ENCODE measurements around the gene SEC61A1. TPM values are rescaled to one million over a fixed set of nuclear protein-coding genes. Genes with fewer than 3 reads are reported as not detected.

SEC61A1 gene
- total RNA-seq, 1 donor from 2014 or later, result 296 TPM

- no peak for DNase-seq (ENCODE audit: low spot score)
- H3K27ac Mint-ChIP-seq (ENCODE audit: unreplicated experiment), result no peak overlapping the region
- H3K4me1 Mint-ChIP-seq (ENCODE audit: unreplicated experiment), result peaks cover 3% of the 10 kb centered on the region
- H3K27me3 Mint-ChIP-seq (ENCODE audit: unreplicated experiment), result peaks cover 1% of the 10 kb centered on the region
- no peaks in the 10 kb centered on the region for H3K9me3 Mint-ChIP-seq (ENCODE audit: unreplicated experiment)
- no peak for TF ChIP-seq CTCF (IDR thresholded peaks at IDR 0.05; ENCODE audit: unreplicated experiment)
- H3K36me3 Mint-ChIP-seq (ENCODE audit: low read depth, unreplicated experiment), result peaks cover 14% of the 10 kb centered on the region
- no peak overlapping the region for H3K4me3 Mint-ChIP-seq (ENCODE audit: unreplicated experiment)
These were observed 60.2 kb downstream of the SEC61A1 start for GRCh38 chr3:128112357-128112968.

DNA sequence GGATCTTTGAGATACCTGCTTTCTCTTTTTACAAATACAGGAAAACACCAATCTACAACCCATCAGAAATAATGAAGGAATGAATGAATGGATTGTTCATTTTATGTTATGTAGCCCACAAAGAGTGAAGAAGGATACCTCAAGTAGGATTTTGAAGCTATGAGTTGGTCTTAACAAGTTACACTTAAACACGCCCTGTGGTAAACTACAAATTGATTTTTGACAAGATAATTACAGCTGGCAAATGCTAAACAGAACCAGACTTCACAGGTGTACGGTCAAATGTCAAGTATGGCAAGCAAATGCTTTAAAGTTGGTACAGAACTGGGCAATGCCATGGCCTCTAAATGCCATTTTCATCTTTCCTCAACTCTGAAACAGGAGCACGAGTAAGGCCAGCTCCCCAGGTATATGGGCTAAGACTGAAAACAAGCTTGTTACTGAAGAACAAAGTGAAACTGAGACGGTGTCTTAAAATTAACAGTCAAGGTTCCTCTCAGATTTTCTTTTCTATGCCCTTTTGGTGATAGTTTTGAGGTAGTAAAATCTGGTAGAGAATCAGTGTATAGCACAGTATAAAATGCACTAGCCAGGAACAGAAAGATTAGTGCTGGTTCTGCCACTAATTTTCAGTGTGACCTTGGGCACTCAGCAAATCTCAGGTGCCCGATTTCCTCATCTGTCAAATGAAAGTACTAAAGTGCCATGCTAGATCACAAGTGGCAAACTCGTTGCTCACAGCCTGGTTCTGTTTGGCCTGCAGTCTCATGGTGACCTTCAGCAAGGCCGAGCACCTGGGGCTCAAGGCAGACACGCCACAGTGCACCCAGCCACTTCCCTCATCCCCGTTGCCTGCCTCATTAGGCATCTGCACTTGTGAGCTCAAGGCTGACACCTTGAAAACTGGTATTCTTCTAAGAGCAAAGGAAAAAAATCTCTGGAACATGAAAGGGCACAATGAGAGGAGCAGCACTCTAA is 61.9 kb downstream of the SEC61A1 start:
- DNase-seq (ENCODE audit: low spot score), result no peak
- no peak for TF ChIP-seq CTCF (IDR thresholded peaks at IDR 0.05; ENCODE audit: unreplicated experiment)
- Mint-ChIP-seq H3K4me3 (ENCODE audit: unreplicated experiment) (no peak overlapping the region), H3K4me1 (ENCODE audit: unreplicated experiment) (no peaks in the 10 kb centered on the region), H3K27me3 (ENCODE audit: unreplicated experiment) (peaks cover 1% of the 10 kb centered on the region), H3K9me3 (ENCODE audit: unreplicated experiment) (no peaks in the 10 kb centered on the region), H3K27ac (ENCODE audit: unreplicated experiment) (no peak overlapping the region), H3K36me3 (ENCODE audit: low read depth, unreplicated experiment) (peaks cover 14% of the 10 kb centered on the region)

Other genes starting within 250 kb of the SEC61A1 start
- 0.97 TPM for gene MGLL, start 229.9 kb upstream of the SEC61A1 start, total RNA-seq (ENCODE audit: unreplicated experiment)
- gene KBTBD12, start 137.2 kb upstream of the SEC61A1 start, total RNA-seq (ENCODE audit: unreplicated experiment), result 0.05 TPM
- 30.3 TPM for gene RUVBL1, start 71.4 kb downstream of the SEC61A1 start, total RNA-seq (ENCODE audit: unreplicated experiment)
- 7.1 TPM for gene EEFSEC, start 101.0 kb downstream of the SEC61A1 start, total RNA-seq (ENCODE audit: unreplicated experiment)

Data from endothelial cell (in vitro differentiated cells).